ENCODE measurements around the gene CCDC3. TPM values are rescaled to one million over a fixed set of nuclear protein-coding genes. Genes with fewer than 3 reads are reported as not detected.

Gene CCDC3
- total and polyA plus RNA-seq, 4 donors, result 2.2 to 12.3 (median 6.6) TPM

GRCh38 chr10:12947741-12948140, 53.8 kb downstream of the CCDC3 start (continued):
- no peak for TF ChIP-seq ATF3 (IDR thresholded peaks at IDR 0.05)
- no peak for TF ChIP-seq MAX (IDR thresholded peaks at IDR 0.05)

GRCh38 chr10:12946372-12946771, 55.1 kb downstream of the CCDC3 start:
- Histone ChIP-seq H3K4me1 (ENCODE audit: control insufficient read depth in 4 of 4, insufficient read depth in 4 of 4, low read length in 3 of 4) (no peaks in the 10 kb centered on the region), H3K27me3 (ENCODE audit: control insufficient read depth in 4 of 4, insufficient read depth in 4 of 4, low read length in 3 of 4) (no peaks in the 10 kb centered on the region), H3K9me3 (ENCODE audit: control insufficient read depth in 4 of 4, low read length in 3 of 4) (no peaks in the 10 kb centered on the region), H3K27ac (ENCODE audit: low read depth in 1 of 2, low read length in 2 of 2) (no peak overlapping the region), H3K9ac (ENCODE audit: low read depth in 1 of 2, low read length in 2 of 2) (no peak overlapping the region), H3K36me3 (ENCODE audit: control insufficient read depth in 4 of 4, insufficient read depth in 3 of 4, low read depth in 1 of 4, low read length in 3 of 4) (no peaks in the 10 kb centered on the region), H3K4me3 (ENCODE audit: low read depth in 1 of 3, low read length in 3 of 3) (no peak overlapping the region)
- peak; percentile 26 for DNase-seq (ENCODE audit: low spot score)
- TF ChIP-seq HNF4A (conservative IDR thresholded peaks at IDR 0.05) (no peak), JUND (IDR thresholded peaks at IDR 0.05) (no peak), TAF1 (conservative IDR thresholded peaks at IDR 0.05) (no peak), SP1 (IDR thresholded peaks at IDR 0.05) (no peak), REST (IDR thresholded peaks at IDR 0.05) (no peak), HNF4G (IDR thresholded peaks at IDR 0.05) (no peak), EGR1 (IDR thresholded peaks at IDR 0.05; ENCODE audit: low read depth in 2 of 2) (no peak), ZBTB33 (IDR thresholded peaks at IDR 0.05) (no peak), MAX (IDR thresholded peaks at IDR 0.05) (no peak), RXRA (IDR thresholded peaks at IDR 0.05) (no peak), RAD21 (IDR thresholded peaks at IDR 0.05) (no peak), YY1 (IDR thresholded peaks at IDR 0.05) (no peak)
- WGBS, result 88% methylated on average over 3 of the region's 3 CpGs

DNA sequence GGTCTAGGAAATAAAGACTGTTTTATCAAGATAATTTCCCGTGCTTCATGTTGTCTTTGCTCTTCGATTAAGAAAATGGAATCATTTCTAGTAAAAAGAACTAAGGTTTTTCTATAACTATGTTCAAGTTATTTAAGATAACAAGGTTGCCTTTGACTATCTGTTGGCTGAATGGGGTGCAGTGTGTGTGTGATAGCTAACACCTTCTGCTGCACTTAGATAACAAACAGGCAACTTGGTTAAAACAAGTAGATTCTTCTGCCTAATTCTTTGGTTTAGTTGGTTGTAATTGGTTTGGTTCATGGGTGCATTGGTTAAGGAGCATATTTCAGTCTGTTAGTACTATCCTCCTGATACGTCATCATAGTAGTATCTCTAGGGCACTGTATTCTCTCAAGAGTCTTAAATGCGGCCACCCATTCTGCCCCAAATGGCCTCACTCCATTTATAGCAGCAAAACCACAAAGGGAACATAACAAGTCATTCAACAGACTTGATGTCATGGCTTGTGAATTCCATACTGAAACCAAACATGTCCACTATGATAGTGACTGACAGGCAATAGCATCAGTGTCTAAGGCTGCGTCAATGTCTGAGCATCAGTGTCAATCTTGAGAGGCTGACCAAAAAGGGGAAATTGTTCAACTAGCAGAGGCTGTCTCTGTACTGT, 55.7 kb downstream of the CCDC3 start:
- peak; percentile 29 for DNase-seq (ENCODE audit: low spot score)
- Histone ChIP-seq H3K4me3 (ENCODE audit: low read depth in 1 of 3, low read length in 3 of 3) (no peak overlapping the region), H3K4me1 (ENCODE audit: control insufficient read depth in 4 of 4, insufficient read depth in 4 of 4, low read length in 3 of 4) (no peaks in the 10 kb centered on the region), H3K36me3 (ENCODE audit: control insufficient read depth in 4 of 4, insufficient read depth in 3 of 4, low read depth in 1 of 4, low read length in 3 of 4) (no peaks in the 10 kb centered on the region), H3K27ac (ENCODE audit: low read depth in 1 of 2, low read length in 2 of 2) (no peak overlapping the region), H3K27me3 (ENCODE audit: control insufficient read depth in 4 of 4, insufficient read depth in 4 of 4, low read length in 3 of 4) (no peaks in the 10 kb centered on the region), H3K9me3 (ENCODE audit: control insufficient read depth in 4 of 4, low read length in 3 of 4) (no peaks in the 10 kb centered on the region), H3K9ac (ENCODE audit: low read depth in 1 of 2, low read length in 2 of 2) (no peak overlapping the region)
- WGBS, result 82% methylated on average over 5 of the region's 5 CpGs
- TF ChIP-seq ZBTB33 (IDR thresholded peaks at IDR 0.05) (no peak), JUND (IDR thresholded peaks at IDR 0.05) (no peak), REST (IDR thresholded peaks at IDR 0.05) (no peak), SP1 (IDR thresholded peaks at IDR 0.05) (no peak), CTCF (IDR thresholded peaks at IDR 0.05; ENCODE audit: low read depth, low read length, missing input control) (no peak), FOXA1 (IDR thresholded peaks at IDR 0.05) (no peak)

Data from liver (tissue), 9 donors.